Suprapubic skin (tissue), 4 donors: ENCODE results near the gene ALG14.

Experiments
- EP300 ChIP-seq: sonication (generic); formaldehyde crosslinking; IDR thresholded peaks from one replicate; pipeline ENCODE4 v1.6.1; 2017; ENCODE audit warnings: antibody characterized with exemption
- POLR2A ChIP-seq, 2 donors: fragments of 450-650 bp; IDR thresholded peaks; one replicate each; pipeline ENCODE4 v1.6.1; 2017; ENCODE audit warnings: antibody characterized with exemption in 2 of 2, mild to moderate bottlenecking in 2 of 2, moderate library complexity in 2 of 2
- POLR2AphosphoS5 ChIP-seq, 3 donors: sonication (generic); formaldehyde crosslinking; IDR thresholded peaks; one replicate each; pipeline ENCODE4 v1.6.1; 2017; ENCODE audit warnings: antibody characterized with exemption in 3 of 3
- TF ChIP-seq, protein P1 (sequence below), 2 donors: fragments of 200-600 bp in 1 of 2; fragments of 450-650 bp in 1 of 2; sonication (generic) in 1 of 2; IDR thresholded peaks; one replicate each; pipeline ENCODE4 v1.5.1; 2016 to 2019; ENCODE audit warnings: antibody characterized with exemption in 2 of 2, mild to moderate bottlenecking in 1 of 2, moderate library complexity in 1 of 2

DNA sequence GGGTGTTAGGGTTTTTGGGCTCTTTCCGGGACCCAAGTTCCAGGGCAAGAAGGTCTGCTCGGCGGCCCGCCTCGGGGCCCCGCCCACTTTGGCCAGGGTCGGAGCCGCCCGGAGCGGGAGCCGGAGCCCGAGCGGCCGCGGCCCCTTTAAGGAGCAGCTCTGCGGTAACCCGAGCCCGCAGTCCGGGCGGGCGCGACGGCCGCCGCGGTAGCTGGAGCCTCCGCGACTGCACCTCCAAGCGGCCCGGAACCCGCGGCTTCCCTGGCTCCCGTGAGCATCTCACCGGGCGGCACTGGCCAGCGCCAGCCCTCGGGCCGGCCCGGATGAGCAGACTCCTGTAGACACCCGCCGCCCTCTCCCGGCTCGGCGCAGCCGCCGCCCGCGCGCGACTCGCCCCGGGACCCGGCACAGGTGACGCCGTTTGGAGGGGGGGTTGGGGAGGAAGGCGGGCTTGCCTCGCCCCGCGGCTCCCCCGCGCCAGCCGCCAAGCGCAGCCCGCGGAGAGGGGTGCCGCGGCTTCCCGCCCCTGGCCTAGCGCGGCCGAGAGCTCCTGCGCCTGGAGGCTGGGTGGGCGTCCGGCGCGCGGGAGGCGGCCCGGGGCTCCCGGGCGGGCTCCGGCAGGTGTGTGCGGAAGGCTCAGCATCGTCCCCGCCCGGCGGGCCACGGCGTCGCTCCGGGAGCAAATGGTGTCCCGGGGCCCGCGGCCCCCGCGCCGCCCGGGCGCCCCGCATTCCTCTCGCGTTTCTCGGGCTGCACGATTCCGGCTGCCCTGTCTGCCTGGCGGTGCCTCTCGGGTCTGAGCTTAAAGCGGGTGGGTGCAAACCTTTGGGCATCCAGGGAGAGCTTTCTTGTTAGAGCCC, 44.7 kb upstream of the ALG14 start, which contains the start of gene TLCD4:
- TF ChIP-seq, protein P1, sequence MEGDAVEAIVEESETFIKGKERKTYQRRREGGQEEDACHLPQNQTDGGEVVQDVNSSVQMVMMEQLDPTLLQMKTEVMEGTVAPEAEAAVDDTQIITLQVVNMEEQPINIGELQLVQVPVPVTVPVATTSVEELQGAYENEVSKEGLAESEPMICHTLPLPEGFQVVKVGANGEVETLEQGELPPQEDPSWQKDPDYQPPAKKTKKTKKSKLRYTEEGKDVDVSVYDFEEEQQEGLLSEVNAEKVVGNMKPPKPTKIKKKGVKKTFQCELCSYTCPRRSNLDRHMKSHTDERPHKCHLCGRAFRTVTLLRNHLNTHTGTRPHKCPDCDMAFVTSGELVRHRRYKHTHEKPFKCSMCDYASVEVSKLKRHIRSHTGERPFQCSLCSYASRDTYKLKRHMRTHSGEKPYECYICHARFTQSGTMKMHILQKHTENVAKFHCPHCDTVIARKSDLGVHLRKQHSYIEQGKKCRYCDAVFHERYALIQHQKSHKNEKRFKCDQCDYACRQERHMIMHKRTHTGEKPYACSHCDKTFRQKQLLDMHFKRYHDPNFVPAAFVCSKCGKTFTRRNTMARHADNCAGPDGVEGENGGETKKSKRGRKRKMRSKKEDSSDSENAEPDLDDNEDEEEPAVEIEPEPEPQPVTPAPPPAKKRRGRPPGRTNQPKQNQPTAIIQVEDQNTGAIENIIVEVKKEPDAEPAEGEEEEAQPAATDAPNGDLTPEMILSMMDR (IDR thresholded peaks at IDR 0.05), result no peak
- TF ChIP-seq POLR2A (IDR thresholded peaks at IDR 0.05), result no peak
- TF ChIP-seq POLR2AphosphoS5 (IDR thresholded peaks at IDR 0.05), result no peak
- TF ChIP-seq EP300, result no peak
